COLO668 (cell line): Measurements from ENCODE around the gene SERGEF.

ENCODE experiments used
- DNase-seq: peaks from one replicate; lab custom pipeline; 2025; ENCODE audit not compliant: unreplicated experiment; lab: John Stamatoyannopoulos, UW

SERGEF gene

GRCh38 chr11:18012906-18013781 is at the start of gene SERGEF:
SERGEF (minus strand) TSS chr11:18013047; CDS start chr11:18013010, 37 bp downstream.
- DNase-seq = peak; percentile 99

DNA sequence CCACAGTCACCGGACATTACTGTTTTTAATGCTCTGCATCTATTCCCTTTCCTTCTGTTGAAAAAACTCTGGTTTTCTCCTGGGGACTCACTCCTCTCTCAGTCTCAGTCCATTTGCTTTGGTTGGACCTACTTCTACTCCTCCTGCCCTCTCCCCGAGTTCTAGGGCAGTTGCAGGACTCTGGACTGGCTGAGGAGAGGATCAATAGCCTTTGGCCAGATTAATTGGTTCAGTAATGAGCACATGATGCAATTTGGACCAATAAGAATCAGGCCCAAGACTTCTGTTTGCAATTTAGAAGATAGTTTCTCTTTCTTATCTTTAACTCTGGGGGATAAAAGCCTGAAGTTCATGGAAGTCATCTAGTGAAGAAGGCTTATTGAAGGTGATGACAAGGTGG is 48.5 kb upstream of the SERGEF start:
- DNase-seq = no peak

GRCh38 chr11:18056561-18057181 is 43.8 kb upstream of the SERGEF start:
- DNase-seq = no peak

GRCh38 chr11:18054511-18055103 is 41.8 kb upstream of the SERGEF start:
- no peak for DNase-seq

- no peak for DNase-seq
Measured at GRCh38 chr11:18050848-18051247, 38.0 kb upstream of the SERGEF start.

GRCh38 chr11:18046116-18046777 is 33.4 kb upstream of the SERGEF start, which contains the start of gene TPH1:
TPH1 (minus strand) TSS chr11:18046269; CDS start chr11:18040762, 5,507 bp downstream.
- DNase-seq = peak; percentile 40

DNA sequence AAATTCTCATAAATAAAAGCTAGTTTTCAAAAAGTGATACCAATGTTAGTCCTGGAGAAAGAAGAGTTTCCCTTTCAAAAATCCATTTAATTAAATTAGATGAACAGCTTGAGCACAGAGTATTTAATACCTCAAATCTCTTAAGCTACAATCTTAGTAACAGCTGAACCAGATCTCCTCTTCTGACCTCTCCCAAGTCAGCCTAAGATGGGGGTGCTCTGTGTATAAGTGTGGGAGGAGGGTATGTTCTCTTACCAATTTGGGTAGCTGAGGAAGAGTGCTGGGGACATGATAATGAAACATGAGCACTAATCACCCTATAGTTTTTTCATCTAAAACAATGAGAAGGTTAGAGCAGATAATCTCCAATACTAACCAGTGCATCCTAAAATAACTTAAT is 23.6 kb upstream of the SERGEF start:
- no peak for DNase-seq

DNA sequence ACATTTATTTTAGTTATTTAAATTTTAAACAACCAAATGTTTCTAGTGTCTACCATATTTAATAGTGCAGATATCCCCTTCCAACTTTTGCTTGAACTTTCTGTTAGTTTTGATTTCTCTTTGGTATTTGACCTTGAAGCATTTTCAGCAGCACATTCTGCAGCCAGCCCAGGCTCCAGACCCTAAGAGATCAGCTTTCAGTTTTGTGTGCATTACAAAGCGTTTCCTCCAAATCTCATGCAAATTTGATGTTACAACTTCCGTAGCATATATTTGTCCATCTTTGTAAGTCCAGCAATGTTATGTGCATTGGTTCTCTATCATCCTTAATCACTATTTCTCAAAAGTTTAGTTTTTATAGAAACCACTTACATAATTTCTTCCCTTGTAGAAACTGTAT is 14.6 kb upstream of the SERGEF start:
- DNase-seq = no peak

DNA sequence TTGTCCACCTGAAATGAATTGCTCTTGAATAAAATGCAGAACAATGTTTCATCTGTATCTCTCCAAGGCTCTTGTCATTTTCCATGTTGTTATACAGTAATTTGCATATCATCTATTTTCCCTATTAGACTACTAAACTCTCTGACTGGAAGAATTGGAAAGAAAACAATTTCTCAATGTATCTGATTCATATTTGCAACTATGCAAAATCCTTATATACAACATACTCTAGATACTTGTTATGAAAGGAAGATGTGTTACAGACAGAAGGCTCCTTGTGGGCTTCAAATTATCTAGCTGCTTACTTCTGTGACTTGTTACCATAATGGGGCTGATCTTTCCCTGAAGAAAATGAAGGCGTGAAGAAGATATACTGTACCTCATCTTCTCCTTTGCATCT is 9.6 kb upstream of the SERGEF start:
- no peak for DNase-seq

GRCh38 chr11:18019650-18020049 is 6.8 kb upstream of the SERGEF start:
- no peak for DNase-seq

DNA sequence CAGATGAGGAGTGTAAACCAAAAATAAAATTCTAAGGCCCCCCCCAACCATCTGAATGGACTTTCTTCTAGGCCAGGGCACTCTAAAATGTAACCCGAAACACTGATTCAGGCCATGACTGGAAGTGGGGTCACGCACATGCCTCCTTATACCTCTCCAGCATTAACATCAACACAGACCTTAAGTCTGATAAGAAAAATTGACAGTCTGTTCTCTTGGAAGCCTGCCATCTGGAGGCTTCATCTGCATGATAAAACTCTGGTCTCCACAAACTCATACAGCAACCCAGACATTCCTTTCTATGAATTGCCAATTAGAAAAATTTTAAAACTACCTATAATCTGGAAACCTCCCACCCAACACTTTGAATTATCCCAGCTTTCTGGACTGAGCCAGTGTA is 3.9 kb upstream of the SERGEF start:
- no peak for DNase-seq

DNA sequence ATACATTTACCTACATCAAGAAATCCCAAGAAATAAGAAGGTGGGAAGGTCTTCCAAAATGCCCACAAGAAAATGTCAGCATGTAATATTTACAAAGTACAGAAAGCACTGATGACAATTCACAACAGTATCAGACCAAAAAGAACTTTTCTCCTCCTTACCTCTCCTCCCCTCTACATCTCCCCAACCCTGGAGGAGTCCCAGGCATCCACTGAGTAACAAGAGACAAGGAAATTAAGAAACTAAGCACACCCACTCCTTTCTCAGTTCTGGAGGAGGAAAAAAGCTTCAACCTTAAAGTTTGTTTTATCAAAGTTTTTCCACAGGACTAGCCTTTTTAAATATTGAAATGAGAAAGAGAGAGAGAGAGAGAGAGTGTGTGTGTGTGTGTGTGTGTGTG is 2.0 kb upstream of the SERGEF start:
- no peak for DNase-seq

- no peak for DNase-seq
Measured at GRCh38 chr11:18013790-18014507, 1.1 kb upstream of the SERGEF start.

- peak; percentile 66 for DNase-seq
Measured at GRCh38 chr11:18012122-18012905, 533 bp downstream of the SERGEF start.

DNA sequence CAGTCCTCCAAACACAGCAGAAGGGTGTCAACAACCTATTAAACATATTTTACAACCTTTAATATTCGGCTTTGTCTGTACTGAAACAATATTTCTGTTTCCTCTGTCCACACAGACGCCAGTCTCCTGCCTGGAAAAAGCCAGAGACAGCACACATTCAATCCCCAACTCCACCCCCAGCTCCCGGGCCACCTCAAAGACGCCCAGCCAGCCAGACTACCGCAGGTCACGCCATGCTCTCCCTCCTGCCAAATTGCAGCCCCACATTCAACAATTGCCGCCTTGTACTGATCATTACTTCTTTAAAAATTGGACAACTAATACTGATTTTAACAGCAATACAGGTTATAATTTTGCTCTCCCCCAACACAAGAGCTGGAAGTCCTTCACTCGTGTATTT is 1.2 kb downstream of the SERGEF start:
- DNase-seq = peak; percentile 28

DNA sequence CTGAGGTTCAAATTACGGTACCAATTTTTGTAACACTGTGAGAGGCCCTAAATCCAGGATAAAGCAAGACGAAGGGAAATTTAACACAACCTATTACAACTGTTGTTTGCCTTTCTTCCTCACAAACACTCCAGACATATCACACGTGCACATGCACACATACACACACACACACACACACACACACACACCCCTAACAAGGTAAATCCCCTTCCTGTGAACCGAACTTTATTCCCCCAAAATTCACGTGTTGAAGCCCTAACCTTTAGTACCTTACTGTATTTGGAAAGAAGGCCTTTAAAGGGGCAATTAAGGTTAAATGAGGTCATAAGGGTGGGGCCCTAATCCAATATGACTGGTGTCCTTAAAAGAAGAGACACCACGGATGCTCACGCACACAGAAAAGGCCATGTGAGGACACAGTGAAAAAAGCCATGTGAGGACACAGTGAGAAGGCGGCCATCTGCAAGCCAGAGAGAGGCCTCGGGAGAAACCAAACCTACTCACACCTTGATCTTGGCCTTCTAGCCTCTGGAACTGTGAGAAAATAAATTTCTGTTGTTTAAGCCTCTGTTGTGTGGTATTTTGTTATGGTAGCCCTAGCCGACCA is 1.8 kb downstream of the SERGEF start:
- peak; percentile 22 for DNase-seq

DNA sequence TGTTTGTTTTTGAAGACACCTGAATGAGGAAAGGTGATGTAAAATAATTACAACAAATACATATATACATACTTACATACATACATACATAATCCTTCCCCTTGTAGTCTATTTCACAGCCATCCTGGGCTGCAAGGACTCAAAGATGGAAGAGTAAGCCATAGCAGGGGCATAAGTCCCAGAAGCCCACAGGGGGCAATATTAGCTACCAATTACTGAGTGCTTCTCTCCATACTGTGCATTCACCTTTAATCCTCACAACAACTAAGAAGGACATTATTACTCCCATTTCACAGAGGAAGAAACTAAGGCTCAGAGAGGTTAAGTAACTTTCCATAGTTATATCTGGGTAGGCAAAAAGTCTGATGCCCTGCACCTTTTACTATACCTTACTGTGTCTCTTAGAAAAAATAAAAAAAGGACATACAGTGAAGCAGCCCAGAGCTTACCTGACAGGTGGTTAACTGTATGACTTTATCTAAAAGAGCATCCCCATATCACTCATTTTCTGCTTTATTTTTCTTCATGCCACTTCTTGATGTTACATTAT is 2.7 kb downstream of the SERGEF start:
- DNase-seq = no peak

DNA sequence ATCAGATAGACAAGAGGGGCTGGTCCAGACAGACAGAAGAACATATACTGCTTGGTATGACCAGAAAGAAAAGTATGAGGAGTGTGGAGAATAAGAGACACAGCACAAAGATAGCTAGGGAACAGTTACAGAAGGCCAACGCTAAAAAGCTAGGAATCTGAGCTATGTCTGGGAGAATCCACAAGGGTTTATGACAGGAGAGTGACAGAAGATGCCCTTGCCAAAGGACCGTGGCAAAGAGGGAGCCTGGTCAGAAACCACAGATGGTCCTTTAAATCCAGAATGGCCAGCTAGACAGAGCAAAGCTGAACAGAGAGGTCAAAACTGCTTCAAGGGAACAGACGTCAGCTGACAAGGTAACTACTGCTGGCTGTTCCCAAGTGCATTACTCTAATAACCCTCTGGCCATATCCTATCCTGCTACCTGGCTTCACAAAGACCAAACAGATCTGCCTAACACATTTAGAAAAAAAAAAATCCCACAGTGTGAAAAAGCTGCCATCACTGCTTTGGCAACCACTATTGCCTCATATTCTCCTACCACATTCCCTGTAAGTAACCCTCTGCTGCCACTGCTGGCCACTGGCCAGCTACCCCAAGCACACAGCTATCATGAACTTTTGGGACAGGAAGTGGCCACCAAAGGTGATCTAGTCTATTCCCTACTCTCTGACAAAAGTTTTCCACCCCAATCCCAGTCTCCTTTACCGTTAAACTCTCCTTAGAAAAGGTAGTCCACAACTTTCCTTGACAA is 7.3 kb downstream of the SERGEF start:
- DNase-seq = no peak

- no peak for DNase-seq
Measured at GRCh38 chr11:18001191-18001590, 11.7 kb downstream of the SERGEF start.
